A673 (cell line): ENCODE measurements around the gene CFAP46. TPM values are rescaled to one million over a fixed set of nuclear protein-coding genes. Genes with fewer than 3 reads are reported as not detected.
"Not testable (repeated sequence)": the region's sequence is repeated elsewhere in the genome, so short reads cannot be mapped to it uniquely, and the experiment has no call there.

ENCODE experiments used
- BruUV-seq: library from RNA; stranded (reverse); fragments of 400-500 nt; replicated peaks from 2 replicates; lab custom pipeline; 2021; lab: Mats Ljungman, UMichigan
- CTCF ChIA-PET: fragments of 300-600 bp; sonication (Branson Sonifier 250); formaldehyde crosslinking; loops from one replicate; lab custom pipeline; 2022; ENCODE audit warnings: antibody characterized with exemption; lab: Charles Lee
- POLR2A ChIA-PET: fragments of 300-600 bp; sonication (Branson Sonifier 250); formaldehyde crosslinking; loops from one replicate; lab custom pipeline; 2022; ENCODE audit warnings: antibody characterized with exemption; ENCODE audit not compliant: low non-redundant PET; lab: Charles Lee
- DNase-seq: peaks from one replicate; pipeline ENCODE4 v3.0.0-alpha.2; 2015; ENCODE audit warnings: low spot score
- H3K27ac ChIP-seq: fragments of 200-600 bp; sonication (generic); 2 replicates; pipeline ENCODE4 v1.5.1; 2016; ENCODE audit warnings: mixed run types, low read depth, mild to moderate bottlenecking, mixed read lengths, antibody characterized with exemption, low read length; ENCODE audit not compliant: poor library complexity, severe bottlenecking
- H3K27me3 ChIP-seq: fragments of 200-600 bp; sonication (generic); replicated peaks from 2 replicates; pipeline ENCODE4 v1.6.1; 2017; ENCODE audit warnings: mixed run types, low read depth, mild to moderate bottlenecking, mixed read lengths, antibody characterized with exemption, low read length; ENCODE audit not compliant: insufficient read depth, poor library complexity
- H3K36me3 ChIP-seq: fragments of 200-600 bp; sonication (generic); 2 replicates; pipeline ENCODE4 v1.6.1; 2016; ENCODE audit warnings: mixed run types, mild to moderate bottlenecking, mixed read lengths, antibody characterized with exemption, low read length; ENCODE audit not compliant: insufficient read depth, poor library complexity, severe bottlenecking
- H3K4me1 ChIP-seq: fragments of 200-600 bp; sonication (generic); 2 replicates; pipeline ENCODE4 v1.6.1; 2017; ENCODE audit warnings: mixed run types, mild to moderate bottlenecking, mixed read lengths, antibody characterized with exemption, low read length; ENCODE audit not compliant: insufficient read depth, poor library complexity, severe bottlenecking
- H3K4me3 ChIP-seq: fragments of 200-600 bp; sonication (generic); 2 replicates; pipeline ENCODE4 v1.5.1; 2016; ENCODE audit warnings: low read depth, mixed run types, mild to moderate bottlenecking, mixed read lengths, low read length; ENCODE audit not compliant: poor library complexity, severe bottlenecking
- H3K9me3 ChIP-seq: fragments of 200-600 bp; sonication (generic); 2 replicates; pipeline ENCODE4 v1.6.1; 2016; ENCODE audit warnings: mixed run types, low read depth, mild to moderate bottlenecking, mixed read lengths, antibody characterized with exemption, low read length; ENCODE audit not compliant: poor library complexity, severe bottlenecking
- EZH2 ChIP-seq: fragments of 200-600 bp; sonication (generic); IDR thresholded peaks from 2 replicates; pipeline ENCODE4 v1.6.1; 2017; ENCODE audit warnings: borderline replicate concordance, low read depth, mild to moderate bottlenecking, mixed read lengths, antibody characterized with exemption, low read length; ENCODE audit not compliant: poor library complexity, severe bottlenecking
- intact Hi-C: fragments of 100-400 bp; cut with micrococcal nuclease; formaldehyde crosslinking; loops from one replicate; pipeline ENCODE4 v1.10.0; 2022; ENCODE audit not compliant: unreplicated experiment
- total RNA-seq: library from RNA; stranded (reverse); gene quantifications from 2 replicates; pipeline ENCODE4 v1.2.3, GENCODE V29; 2021
- TF ChIP-seq, protein P1 (sequence below): fragments of 300-800, 200-600 bp; sonication (generic); conservative IDR thresholded peaks from 2 replicates; pipeline ENCODE4 v1.5.1; 2017; ENCODE audit warnings: low read depth, mild to moderate bottlenecking, antibody characterized with exemption, low read length, moderate library complexity, mixed read lengths

The CFAP46 gene
- total RNA-seq, 1 experiment from 2014 or later, result 1.9 TPM

DNA sequence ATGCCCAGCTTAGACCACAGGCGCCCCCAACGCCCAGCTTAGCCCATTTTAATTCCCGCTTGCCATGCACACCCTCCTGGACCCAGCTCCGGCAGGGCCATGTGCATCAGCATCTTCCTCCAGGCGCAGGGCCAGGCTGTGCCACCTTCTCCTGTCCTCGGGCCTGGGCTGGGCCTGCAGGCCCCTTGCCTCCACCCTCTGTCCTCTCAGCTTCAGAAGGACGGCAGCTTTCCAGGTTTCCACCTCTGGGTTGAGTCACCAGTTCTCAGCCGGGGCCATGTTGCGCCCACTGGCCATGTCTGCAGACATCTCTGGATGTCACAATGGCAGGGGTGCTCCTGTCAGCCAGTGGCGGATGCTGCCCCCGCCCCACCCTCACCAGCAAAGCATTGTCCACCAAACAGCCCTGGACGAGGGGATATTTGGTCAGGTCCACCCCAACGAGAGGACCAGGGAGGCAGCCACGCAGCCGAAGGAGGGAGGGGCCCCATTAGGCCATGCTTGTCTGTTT is 97.3 kb downstream of the CFAP46 start:
- Histone ChIP-seq H3K4me3 (no peak overlapping the region), H3K4me1 (no peaks in the 10 kb centered on the region), H3K27ac (no peak overlapping the region), H3K9me3 (peaks cover 11% of the 10 kb centered on the region), H3K36me3 (no peaks in the 10 kb centered on the region), H3K27me3 (peaks cover 41% of the 10 kb centered on the region)
- intact Hi-C loops, result no loop called here
- CTCF ChIA-PET, result no interaction called here
- no TSS peak for BruUV-seq
- POLR2A ChIA-PET, result interaction anchor here (0.6 kb wide), 1 partner anchor 16 kb away, joined by 3 read pairs; no protein-coding TSS in a partner anchor
- no peak for DNase-seq
- TF ChIP-seq EZH2, result no peak
- TF ChIP-seq, protein P1, sequence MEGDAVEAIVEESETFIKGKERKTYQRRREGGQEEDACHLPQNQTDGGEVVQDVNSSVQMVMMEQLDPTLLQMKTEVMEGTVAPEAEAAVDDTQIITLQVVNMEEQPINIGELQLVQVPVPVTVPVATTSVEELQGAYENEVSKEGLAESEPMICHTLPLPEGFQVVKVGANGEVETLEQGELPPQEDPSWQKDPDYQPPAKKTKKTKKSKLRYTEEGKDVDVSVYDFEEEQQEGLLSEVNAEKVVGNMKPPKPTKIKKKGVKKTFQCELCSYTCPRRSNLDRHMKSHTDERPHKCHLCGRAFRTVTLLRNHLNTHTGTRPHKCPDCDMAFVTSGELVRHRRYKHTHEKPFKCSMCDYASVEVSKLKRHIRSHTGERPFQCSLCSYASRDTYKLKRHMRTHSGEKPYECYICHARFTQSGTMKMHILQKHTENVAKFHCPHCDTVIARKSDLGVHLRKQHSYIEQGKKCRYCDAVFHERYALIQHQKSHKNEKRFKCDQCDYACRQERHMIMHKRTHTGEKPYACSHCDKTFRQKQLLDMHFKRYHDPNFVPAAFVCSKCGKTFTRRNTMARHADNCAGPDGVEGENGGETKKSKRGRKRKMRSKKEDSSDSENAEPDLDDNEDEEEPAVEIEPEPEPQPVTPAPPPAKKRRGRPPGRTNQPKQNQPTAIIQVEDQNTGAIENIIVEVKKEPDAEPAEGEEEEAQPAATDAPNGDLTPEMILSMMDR, result no peak

DNA sequence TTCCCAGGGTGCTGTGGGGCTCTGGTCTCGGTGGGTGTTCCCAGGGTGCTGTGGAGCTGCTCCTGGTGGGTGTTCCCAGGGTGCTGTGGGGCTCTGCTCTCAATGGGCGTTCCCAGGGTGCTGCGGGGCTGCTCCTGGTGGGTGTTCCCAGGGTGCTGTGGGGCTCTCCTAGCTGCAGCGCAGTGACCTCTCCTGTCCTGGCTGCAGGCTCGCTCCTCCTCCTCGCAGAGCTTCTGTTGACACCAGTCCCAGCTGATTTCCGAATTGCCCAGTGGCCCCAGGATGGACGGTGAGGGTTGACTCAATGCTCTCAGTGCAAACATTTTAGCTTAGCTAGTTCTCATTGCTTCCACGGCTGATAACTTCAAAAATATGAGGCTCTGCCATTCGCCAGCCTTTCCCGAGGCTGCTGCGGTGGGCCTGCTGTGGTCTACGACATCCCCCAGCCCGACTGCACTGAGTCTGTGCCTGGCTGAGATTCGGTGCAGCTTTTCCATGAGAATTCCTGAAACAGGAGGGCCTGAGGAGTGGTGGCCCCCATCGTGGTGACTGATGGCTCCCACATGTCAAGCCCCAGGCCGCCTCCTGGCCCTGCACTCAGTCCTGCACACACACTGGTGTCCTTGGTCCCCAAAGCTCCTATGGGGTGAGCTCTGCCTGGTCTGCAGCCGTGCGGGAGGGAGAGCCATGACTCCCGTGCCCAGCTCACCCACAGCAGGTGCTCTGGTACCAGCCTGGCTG is 98.1 kb downstream of the CFAP46 start:
- Histone ChIP-seq H3K4me1 (no peaks in the 10 kb centered on the region), H3K9me3 (peaks cover 11% of the 10 kb centered on the region), H3K36me3 (no peaks in the 10 kb centered on the region), H3K4me3 (no peak overlapping the region), H3K27ac (no peak overlapping the region), H3K27me3 (peaks cover 42% of the 10 kb centered on the region)
- no TSS peak for BruUV-seq
- no peak for DNase-seq
- ChIA-PET POLR2A (interaction anchor here (0.6 kb wide), 1 partner anchor 16 kb away, joined by 3 read pairs; no protein-coding TSS in a partner anchor), CTCF (no interaction called here)
- intact Hi-C loops, result no loop called here
- no peak for TF ChIP-seq EZH2
- TF ChIP-seq, protein P1, result no peak

DNA sequence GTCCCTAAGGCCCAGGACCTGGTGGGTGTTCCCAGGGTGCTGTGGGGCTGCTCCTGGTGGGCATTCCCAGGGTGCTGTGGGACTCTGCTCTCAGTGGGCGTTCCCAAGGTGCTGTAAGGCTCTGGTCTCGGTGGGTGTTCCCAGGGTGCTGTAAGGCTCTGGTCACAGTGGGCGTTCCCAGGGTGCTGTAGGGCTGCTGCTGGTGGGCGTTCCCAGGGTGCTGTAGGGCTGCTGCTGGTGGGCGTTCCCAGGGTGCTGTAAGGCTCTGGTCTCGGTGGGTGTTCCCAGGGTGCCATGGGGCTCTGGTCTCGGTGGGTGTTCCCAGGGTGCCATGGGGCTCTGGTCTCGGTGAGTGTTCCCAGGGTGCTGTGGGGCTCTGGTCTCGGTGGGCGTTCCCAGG is 99.1 kb downstream of the CFAP46 start:
- H3K4me3 ChIP-seq, intact Hi-C loops, CTCF ChIA-PET, BruUV-seq, H3K27ac ChIP-seq, POLR2A ChIA-PET, DNase-seq, H3K36me3 ChIP-seq, H3K4me1 ChIP-seq: not testable (repeated sequence)
- H3K27me3 ChIP-seq, result peaks cover 42% of the 10 kb centered on the region
- H3K9me3 ChIP-seq, result peaks cover 11% of the 10 kb centered on the region
